Activated naive CD4-positive, alpha-beta T cell treated with anti-CD3 and anti-CD28 coated beads, Interleukin-2, amount 50 U/mL, for 72 hours (primary cell): Measurements from ENCODE around the gene MRPL36. TPM values are rescaled to one million over a fixed set of nuclear protein-coding genes. Genes with fewer than 3 reads are reported as not detected.

Source experiments
- ATAC-seq, 2 donors: fragments of 150-1000 bp; cut with Tn5 transposase; 2 replicates each; pipeline ENCODE4 v1.10.0; 2021; ENCODE audit warnings: mild to moderate bottlenecking in 2 of 2, moderate library complexity in 2 of 2
- DNase-seq, 2 donors: peaks; one replicate each; pipeline ENCODE4 v3.0.0; 2021 to 2022; ENCODE audit warnings: low spot score in 2 of 2
- H3K27ac Mint-ChIP-seq, 2 donors: one replicate each; pipeline ENCODE4 v1.8.0; 2022; ENCODE audit warnings: mild to moderate bottlenecking in 2 of 2, mixed read lengths in 2 of 2
- H3K36me3 Mint-ChIP-seq, 2 donors: one replicate each; pipeline ENCODE4 v1.8.0; 2022; ENCODE audit warnings: mixed read lengths in 2 of 2
- H3K9me3 Mint-ChIP-seq, 2 donors: one replicate each; pipeline ENCODE4 v1.8.0; 2022; ENCODE audit warnings: mixed read lengths in 2 of 2
- total RNA-seq, 2 donors: library from RNA; stranded (reverse); gene quantifications; one replicate each; pipeline ENCODE4 v1.2.3, GENCODE V29; 2022

The MRPL36 gene
- total RNA-seq, 2 donors from 2014 or later: 60.4 to 69.6 TPM

- no peak overlapping the region for H3K27ac Mint-ChIP-seq
- H3K36me3 Mint-ChIP-seq: no peaks in the 10 kb centered on the region
- no peaks in the 10 kb centered on the region for H3K9me3 Mint-ChIP-seq
- DNase-seq (no peak), ATAC-seq (no peak)
These were observed 29.7 kb downstream of the MRPL36 start for GRCh38 chr5:1769752-1770442.

DNA sequence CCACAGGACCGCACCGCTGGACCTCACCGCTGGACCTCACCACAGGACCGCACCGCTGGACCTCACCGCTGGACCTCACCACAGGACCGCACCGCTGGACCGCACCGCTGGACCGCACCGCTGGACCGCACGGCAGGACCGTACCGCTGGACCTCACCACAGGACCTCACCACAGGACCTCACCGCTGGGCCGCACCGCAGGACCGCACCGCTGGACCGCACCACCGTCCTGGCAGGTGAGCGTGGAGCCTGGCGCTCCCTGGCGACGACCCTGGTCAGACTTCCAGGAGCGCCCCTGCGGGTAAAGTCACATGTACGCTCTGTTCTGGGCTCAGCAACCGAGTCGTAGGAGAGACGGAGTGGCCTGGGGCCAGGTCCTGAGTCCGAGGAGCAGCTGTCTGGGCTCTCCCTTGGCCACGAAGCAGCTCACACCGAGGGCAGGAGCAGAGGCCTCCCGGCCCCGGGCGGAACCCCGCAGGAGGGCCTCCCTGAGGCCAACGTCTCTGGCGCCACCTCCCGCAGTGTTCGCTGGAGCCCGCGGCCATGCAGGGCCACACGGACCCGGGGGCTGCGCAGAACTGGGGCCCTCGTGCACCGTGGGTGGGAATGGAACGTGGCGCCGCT lies 30.5 kb downstream of the MRPL36 start:
- no peak for ATAC-seq
- no peak overlapping the region for H3K27ac Mint-ChIP-seq
- no peaks in the 10 kb centered on the region for H3K9me3 Mint-ChIP-seq
- H3K36me3 Mint-ChIP-seq: no peaks in the 10 kb centered on the region
- DNase-seq: no peak

DNA sequence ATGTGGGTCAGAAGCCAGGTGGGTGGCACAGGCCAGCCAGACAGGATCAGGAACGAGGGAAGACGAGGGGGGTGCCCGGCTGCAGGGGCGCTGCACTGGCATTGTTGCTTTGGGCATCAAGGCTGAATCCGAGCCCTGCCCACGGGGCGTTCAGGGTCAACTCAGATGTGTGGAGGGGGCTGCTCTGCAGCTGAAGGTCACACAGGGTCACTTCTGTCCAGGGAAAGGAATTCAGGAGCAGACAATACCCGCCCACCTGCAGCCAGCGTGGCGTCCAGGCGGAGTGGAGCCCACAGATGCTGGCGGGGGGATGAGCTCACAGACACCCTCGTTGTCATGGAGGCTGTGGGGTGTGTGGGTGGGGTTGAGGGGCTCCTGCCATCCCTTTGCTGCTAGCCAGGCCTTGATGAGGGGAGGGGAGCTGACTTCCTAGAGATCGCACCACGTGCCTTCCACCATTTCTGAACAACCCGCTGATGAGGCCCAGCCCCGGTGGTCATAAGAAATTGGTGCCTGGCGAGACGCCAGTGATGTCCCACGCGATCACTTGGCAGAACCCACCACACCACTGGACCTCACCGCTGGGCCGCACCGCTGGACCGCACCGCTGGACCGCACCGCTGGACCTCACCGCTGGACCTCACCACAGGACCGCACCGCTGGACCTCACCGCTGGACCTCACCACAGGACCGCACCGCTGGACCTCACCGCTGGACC lies 31.2 kb downstream of the MRPL36 start:
- Mint-ChIP-seq H3K27ac (no peak overlapping the region), H3K9me3 (no peaks in the 10 kb centered on the region), H3K36me3 (no peaks in the 10 kb centered on the region)
- DNase-seq: no peak
- no peak for ATAC-seq

GRCh38 chr5:1767524-1768282 lies 31.9 kb downstream of the MRPL36 start:
- H3K27ac Mint-ChIP-seq: no peak overlapping the region
- no peaks in the 10 kb centered on the region for H3K36me3 Mint-ChIP-seq
- H3K9me3 Mint-ChIP-seq: no peaks in the 10 kb centered on the region
- no peak for ATAC-seq
- DNase-seq: no peak

DNA sequence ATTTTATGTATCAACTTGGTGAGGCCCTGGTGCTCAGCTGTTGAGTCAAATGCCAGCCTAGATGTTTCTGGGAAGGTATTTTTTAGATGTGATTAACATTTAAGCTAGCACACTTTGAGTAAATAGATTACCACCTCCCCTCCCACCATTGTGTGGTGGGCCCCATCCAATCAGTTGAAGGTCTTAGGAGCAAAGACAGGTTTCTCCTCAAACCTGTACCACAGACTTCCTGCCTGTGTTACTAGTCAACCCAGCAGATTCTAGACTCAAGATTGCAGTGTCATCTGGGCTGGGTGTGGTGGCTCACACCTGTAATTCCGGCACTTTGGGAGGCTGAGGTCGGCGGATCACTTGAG lies 33.8 kb downstream of the MRPL36 start:
- ATAC-seq: no peak
- H3K36me3 Mint-ChIP-seq: no peaks in the 10 kb centered on the region
- H3K9me3 Mint-ChIP-seq: no peaks in the 10 kb centered on the region
- no peak overlapping the region for H3K27ac Mint-ChIP-seq
- peak in 1 of 2 donors; percentile 9 for DNase-seq

GRCh38 chr5:1765141-1765879 lies 34.3 kb downstream of the MRPL36 start:
- DNase-seq (peak in 1 of 2 donors; percentile 38), ATAC-seq (no peak)
- Mint-ChIP-seq H3K27ac (no peak overlapping the region), H3K9me3 (no peaks in the 10 kb centered on the region), H3K36me3 (no peaks in the 10 kb centered on the region)

GRCh38 chr5:1764606-1764960 lies 35.1 kb downstream of the MRPL36 start:
- DNase-seq (peak in 1 of 2 donors; percentile 9), ATAC-seq (no peak)
- Mint-ChIP-seq H3K27ac (no peak overlapping the region), H3K9me3 (no peaks in the 10 kb centered on the region), H3K36me3 (no peaks in the 10 kb centered on the region)

- ATAC-seq (no peak), DNase-seq (peak in 1 of 2 donors; percentile 35)
- no peaks in the 10 kb centered on the region for H3K36me3 Mint-ChIP-seq
- no peaks in the 10 kb centered on the region for H3K9me3 Mint-ChIP-seq
- H3K27ac Mint-ChIP-seq: no peak overlapping the region
These were observed 35.6 kb downstream of the MRPL36 start for GRCh38 chr5:1763960-1764605.

DNA sequence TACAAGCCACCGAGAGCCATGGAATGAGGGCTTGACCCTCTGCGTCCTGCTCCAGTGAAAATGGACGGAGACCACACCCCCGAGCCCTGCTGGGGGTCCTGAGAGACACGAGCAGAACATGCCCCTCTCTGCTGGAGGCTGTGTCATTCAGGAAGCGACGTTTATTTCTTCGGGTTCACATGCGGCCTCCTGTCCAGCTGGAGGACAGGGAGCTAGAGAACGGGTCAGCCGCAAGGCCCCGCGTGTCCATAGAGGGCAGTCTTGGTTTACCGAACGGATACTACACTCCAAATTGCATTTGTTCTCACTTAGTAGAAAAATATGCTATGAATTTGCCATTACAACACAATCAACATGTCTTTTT lies 36.1 kb downstream of the MRPL36 start:
- Mint-ChIP-seq H3K36me3 (peaks cover 0 to under 1% of the 10 kb centered on the region in 2 donors), H3K27ac (no peak overlapping the region), H3K9me3 (no peaks in the 10 kb centered on the region)
- peak; percentile 48 to 56 for ATAC-seq
- peak; percentile 23 to 29 for DNase-seq

- peaks cover 0 to 4% of the 10 kb centered on the region in 2 donors for H3K36me3 Mint-ChIP-seq
- DNase-seq (no peak), ATAC-seq (no peak)
- H3K27ac Mint-ChIP-seq: no peak overlapping the region
- peaks cover 0 to 4% of the 10 kb centered on the region in 2 donors for H3K9me3 Mint-ChIP-seq
These were observed 36.6 kb downstream of the MRPL36 start for GRCh38 chr5:1762883-1763547.

DNA sequence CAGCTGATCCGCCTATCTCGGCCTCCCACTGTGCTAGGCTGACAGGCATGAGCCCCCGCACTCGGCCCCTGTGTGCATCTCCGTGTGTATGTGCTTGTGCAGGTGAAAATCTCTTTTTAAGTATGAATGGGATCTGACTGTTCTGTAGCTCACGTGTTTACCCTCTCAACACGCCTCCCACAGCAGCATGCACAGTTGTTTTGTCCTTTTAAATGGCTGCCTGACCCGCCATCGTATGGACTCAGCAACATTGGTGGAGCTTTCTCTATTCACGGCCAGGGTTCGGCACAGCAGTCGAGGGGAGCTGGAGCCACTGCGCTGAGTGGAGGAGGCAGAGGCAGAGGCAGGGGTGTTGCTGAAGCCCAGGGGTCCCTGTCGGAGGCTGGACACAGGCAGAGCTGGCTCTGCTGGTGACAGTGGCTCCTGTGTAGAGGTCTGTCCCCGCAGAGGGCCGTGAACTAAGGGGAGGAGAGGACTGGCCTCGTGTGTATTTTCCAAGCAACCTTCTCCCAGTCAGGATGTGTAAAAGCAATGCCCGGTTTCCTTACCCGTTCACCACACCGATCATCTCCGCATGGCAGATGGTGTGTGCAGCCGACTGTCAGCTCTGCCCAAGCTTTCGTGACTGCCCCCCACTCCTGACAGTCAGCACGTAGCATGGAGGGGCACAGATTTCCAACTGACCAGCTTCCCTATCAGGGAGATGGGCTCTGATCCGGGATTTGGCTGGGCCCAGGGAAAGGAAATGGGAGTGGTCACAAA lies 37.3 kb downstream of the MRPL36 start:
- peak in 1 of 2 donors; percentile 23 for DNase-seq
- H3K9me3 Mint-ChIP-seq: peaks cover 0 to 4% of the 10 kb centered on the region in 2 donors
- ATAC-seq: no peak
- no peak overlapping the region for H3K27ac Mint-ChIP-seq
- peaks cover 0 to 4% of the 10 kb centered on the region in 2 donors for H3K36me3 Mint-ChIP-seq

- H3K27ac Mint-ChIP-seq: no peak overlapping the region
- peaks cover 0 to 4% of the 10 kb centered on the region in 2 donors for H3K36me3 Mint-ChIP-seq
- H3K9me3 Mint-ChIP-seq: peaks cover 0 to 4% of the 10 kb centered on the region in 2 donors
- peak in 1 of 2 donors; percentile 26 for DNase-seq
- ATAC-seq: no peak
These were observed 38.2 kb downstream of the MRPL36 start for GRCh38 chr5:1761453-1761755.

DNA sequence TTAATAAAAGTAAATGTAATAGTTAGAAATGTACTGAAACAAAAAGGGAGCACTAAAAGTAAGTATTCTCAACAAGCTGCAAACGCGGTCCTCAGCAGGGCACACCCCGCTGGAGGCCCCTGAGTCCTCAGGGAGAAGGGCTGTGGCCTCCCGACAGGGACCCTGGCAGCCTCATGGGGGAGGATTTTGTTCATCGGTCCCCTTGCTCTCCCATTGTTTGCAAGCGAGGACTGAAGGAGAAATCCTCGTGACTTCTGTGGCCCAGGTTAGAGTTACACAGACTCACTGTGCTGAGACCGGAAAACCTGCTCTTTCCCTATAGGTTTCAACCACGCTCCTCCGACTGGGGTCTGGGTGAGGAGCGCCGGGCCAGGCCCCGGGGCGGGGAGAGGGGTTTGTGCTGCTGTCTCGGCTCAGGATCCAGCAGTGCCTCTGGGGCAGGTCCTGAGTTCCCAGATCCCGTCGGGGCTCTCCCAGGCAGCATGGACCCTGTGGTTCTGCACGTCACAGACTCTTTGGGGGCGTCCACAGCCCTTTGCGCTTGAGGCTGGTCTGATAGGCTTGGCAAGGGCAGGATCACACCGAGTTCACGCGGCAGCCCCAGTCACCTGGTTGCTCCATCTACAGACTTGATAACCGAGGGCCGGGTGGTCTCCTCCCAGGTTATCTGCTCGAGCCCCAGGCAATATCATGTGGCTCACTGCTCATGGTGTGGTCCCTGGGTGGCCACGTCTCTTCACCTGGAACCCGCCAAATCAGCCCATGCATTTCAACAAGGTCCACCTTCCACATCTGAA lies 38.8 kb downstream of the MRPL36 start:
- H3K27ac Mint-ChIP-seq: no peak overlapping the region
- H3K9me3 Mint-ChIP-seq: peaks cover 0 to 4% of the 10 kb centered on the region in 2 donors
- no peak for ATAC-seq
- peak in 1 of 2 donors; percentile 47 for DNase-seq
- peaks cover 0 to 4% of the 10 kb centered on the region in 2 donors for H3K36me3 Mint-ChIP-seq

DNA sequence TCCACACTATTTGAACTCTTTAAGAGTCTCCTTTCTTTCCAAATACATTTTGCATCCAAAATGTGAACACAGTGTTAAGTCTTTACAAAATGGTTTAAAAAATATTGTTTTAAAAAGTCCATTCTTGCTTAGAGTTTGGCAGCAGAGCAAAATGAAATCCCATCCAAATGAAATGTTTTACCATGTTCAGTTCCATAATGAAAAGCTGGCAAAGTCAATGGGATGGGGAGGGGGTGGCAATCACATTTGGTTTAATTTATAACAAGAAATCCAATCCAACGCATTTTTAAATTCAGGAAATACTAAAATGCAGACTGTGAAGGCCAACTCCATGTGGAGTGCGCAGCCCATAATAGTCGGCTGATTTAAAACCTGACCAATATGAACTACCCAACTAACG lies 39.4 kb downstream of the MRPL36 start:
- Mint-ChIP-seq H3K9me3 (peaks cover 0 to 4% of the 10 kb centered on the region in 2 donors), H3K27ac (no peak overlapping the region), H3K36me3 (peaks cover 0 to 4% of the 10 kb centered on the region in 2 donors)
- ATAC-seq: no peak
- DNase-seq: no peak
